IMR-90 (cell line): ENCODE measurements around the gene ANO9. TPM values are rescaled to one million over a fixed set of nuclear protein-coding genes. Genes with fewer than 3 reads are reported as not detected.

ENCODE experiments used
- ATAC-seq: fragments of 200-7000 bp; cut with Tn5 transposase; 2 replicates; pipeline ENCODE4 v1.9.1; 2020; ENCODE audit warnings: low read depth, mild to moderate bottlenecking, moderate library complexity
- BruUV-seq: library from RNA; stranded (reverse); fragments of 400-500 nt; replicated peaks from 2 replicates; lab custom pipeline; 2021; lab: Mats Ljungman, UMichigan
- CTCF ChIA-PET: fragments of 300-600 bp; formaldehyde crosslinking; extraction: SDS; loops from one replicate; lab custom pipeline; 2021; ENCODE audit warnings: antibody characterized with exemption; lab: Yijun Ruan, JAX
- POLR2A ChIA-PET: fragments of 300-600 bp; sonication (Branson Sonifier 250); formaldehyde crosslinking; loops from one replicate; lab custom pipeline; 2022; ENCODE audit warnings: antibody characterized with exemption; ENCODE audit not compliant: unreplicated experiment; lab: Charles Lee
- DNase-seq: peaks from one replicate; pipeline ENCODE4 v3.0.0; 2013
- H2AFZ ChIP-seq: replicated peaks from 2 replicates; pipeline ENCODE3; 2013; ENCODE audit warnings: low read length, mild to moderate bottlenecking; ENCODE audit not compliant: poor library complexity
- H2AK5ac ChIP-seq: 2 replicates; pipeline ENCODE4 v1.6.1; 2013; ENCODE audit warnings: low read depth, low read length, inconsistent platforms
- H2AK9ac ChIP-seq: replicated peaks from 2 replicates; pipeline ENCODE3; 2013; ENCODE audit warnings: mild to moderate bottlenecking, low read depth, low read length, moderate library complexity; ENCODE audit not compliant: poor library complexity
- H2BK120ac ChIP-seq: 2 replicates; pipeline ENCODE4 v1.6.1; 2013; ENCODE audit warnings: low read depth, low read length, inconsistent platforms
- H2BK15ac ChIP-seq: 3 replicates; pipeline ENCODE4 v1.6.1; 2013; ENCODE audit warnings: low read depth, low read length, inconsistent platforms
- H2BK20ac ChIP-seq: 2 replicates; pipeline ENCODE4 v1.6.1; 2013; ENCODE audit warnings: low read depth, mild to moderate bottlenecking, inconsistent platforms, low read length, moderate library complexity
- H2BK5ac ChIP-seq: 2 replicates; pipeline ENCODE4 v1.6.1; 2013; ENCODE audit warnings: mild to moderate bottlenecking, low read depth, low read length, inconsistent platforms; ENCODE audit not compliant: poor library complexity, severe bottlenecking
- H3K14ac ChIP-seq: replicated peaks from 2 replicates; pipeline ENCODE4 v1.6.1; 2013; ENCODE audit warnings: low read depth, low read length, inconsistent platforms
- H3K18ac ChIP-seq: 2 replicates; pipeline ENCODE4 v1.6.1; 2013; ENCODE audit warnings: low read depth, low read length, control low read depth
- H3K23ac ChIP-seq: 2 replicates; pipeline ENCODE4 v1.6.1; 2013; ENCODE audit warnings: low read depth, low read length, inconsistent platforms
- H3K27ac ChIP-seq: 2 replicates; pipeline ENCODE4 v1.5.1; 2013; ENCODE audit warnings: mild to moderate bottlenecking, control low read depth, low read length; ENCODE audit not compliant: insufficient read depth
- H3K27me3 ChIP-seq: 2 replicates; pipeline ENCODE4 v1.6.1; 2013; ENCODE audit warnings: low read length; ENCODE audit not compliant: control insufficient read depth, insufficient read depth
- H3K36me3 ChIP-seq: 2 replicates; pipeline ENCODE4 v1.6.1; 2013; ENCODE audit warnings: low read length, mixed read lengths; ENCODE audit not compliant: control insufficient read depth, insufficient read depth
- H3K4ac ChIP-seq: 2 replicates; pipeline ENCODE4 v1.6.1; 2013; ENCODE audit warnings: low read depth, low read length, inconsistent platforms
- H3K4me1 ChIP-seq: 2 replicates; pipeline ENCODE4 v1.6.1; 2013; ENCODE audit warnings: low read length, mixed read lengths; ENCODE audit not compliant: control insufficient read depth, insufficient read depth
- H3K4me2 ChIP-seq: 2 replicates; pipeline ENCODE4 v1.6.1; 2013; ENCODE audit warnings: low read depth, mild to moderate bottlenecking, control low read depth, low read length, moderate library complexity
- H3K4me3 ChIP-seq: 2 replicates; pipeline ENCODE4 v1.5.1; 2013; ENCODE audit warnings: low read depth, mild to moderate bottlenecking, control low read depth, low read length, moderate library complexity; ENCODE audit not compliant: insufficient read depth
- H3K56ac ChIP-seq: 2 replicates; pipeline ENCODE4 v1.6.1; 2013; ENCODE audit warnings: low read length, inconsistent platforms; ENCODE audit not compliant: insufficient read depth; ENCODE audit errors: extremely low read depth
- H3K79me1 ChIP-seq, 2 experiments: 2 replicates each; pipeline ENCODE4 v1.6.1; 2013; ENCODE audit warnings: low read length in 2 of 2, inconsistent platforms in 1 of 2, low read depth in 1 of 2
- H3K9ac ChIP-seq: 2 replicates; pipeline ENCODE4 v1.6.1; 2013; ENCODE audit warnings: low read depth, low read length, control low read depth
- H3K9me1 ChIP-seq: 2 replicates; pipeline ENCODE4 v1.6.1; 2013; ENCODE audit warnings: low read length, inconsistent platforms; ENCODE audit not compliant: insufficient read depth
- H3K9me3 ChIP-seq: 2 replicates; pipeline ENCODE4 v1.6.1; 2013; ENCODE audit warnings: low read length; ENCODE audit not compliant: control insufficient read depth, insufficient read depth
- H4K20me1 ChIP-seq: 2 replicates; pipeline ENCODE4 v1.6.1; 2013; ENCODE audit warnings: low read length, inconsistent platforms; ENCODE audit not compliant: insufficient read depth
- H4K5ac ChIP-seq: 2 replicates; pipeline ENCODE4 v1.6.1; 2013; ENCODE audit warnings: mild to moderate bottlenecking, low read depth, low read length, control low read depth
- H4K8ac ChIP-seq, 2 experiments: 2 replicates each; pipeline ENCODE4 v1.6.1; 2013; ENCODE audit warnings: low read depth in 2 of 2, low read length in 2 of 2, control low read depth in 1 of 2, inconsistent platforms in 1 of 2
- H4K91ac ChIP-seq: 2 replicates; pipeline ENCODE4 v1.6.1; 2013; ENCODE audit warnings: low read depth, low read length, inconsistent platforms; ENCODE audit not compliant: insufficient read depth
- BHLHE40 ChIP-seq: fragments of 150-350 bp; IDR thresholded peaks from 2 replicates; pipeline ENCODE4 v1.6.1; 2016; ENCODE audit warnings: mild to moderate bottlenecking, low read depth, low read length
- CEBPB ChIP-seq: IDR thresholded peaks from 2 replicates; pipeline ENCODE4 v1.6.1; 2012; ENCODE audit warnings: low read depth, low read length, improper control_type of control experiment
- CHD1 ChIP-seq: IDR thresholded peaks from 2 replicates; pipeline ENCODE4 v1.6.1; 2012; ENCODE audit warnings: low read depth, low read length, improper control_type of control experiment
- MAFK ChIP-seq: IDR thresholded peaks from 2 replicates; pipeline ENCODE4 v1.6.1; 2012; ENCODE audit warnings: low read depth, low read length, improper control_type of control experiment
- MXI1 ChIP-seq: IDR thresholded peaks from 2 replicates; pipeline ENCODE4 v1.6.1; 2012; ENCODE audit warnings: low read depth, mild to moderate bottlenecking, low read length, moderate library complexity, borderline replicate concordance
- NFE2L2 ChIP-seq: fragments of 150-350 bp; IDR thresholded peaks from 2 replicates; pipeline ENCODE4 v1.6.1; 2016; ENCODE audit warnings: low read depth, mild to moderate bottlenecking, low read length
- POLR2A ChIP-seq: IDR thresholded peaks from 2 replicates; pipeline ENCODE4 v1.6.1; 2012; ENCODE audit warnings: mild to moderate bottlenecking, low read depth, low read length
- RCOR1 ChIP-seq: IDR thresholded peaks from 2 replicates; pipeline ENCODE4 v1.6.1; 2012; ENCODE audit warnings: mild to moderate bottlenecking, low read length, improper control_type of control experiment; ENCODE audit not compliant: insufficient replicate concordance
- RFX5 ChIP-seq: IDR thresholded peaks from 2 replicates; pipeline ENCODE4 v1.8.0; 2012; ENCODE audit warnings: low read depth, mild to moderate bottlenecking, low read length, moderate library complexity
- SMC3 ChIP-seq: fragments of 150-350 bp; IDR thresholded peaks from 2 replicates; pipeline ENCODE4 v1.6.1; 2016; ENCODE audit warnings: low read depth, mild to moderate bottlenecking, antibody characterized with exemption, low read length, moderate library complexity
- WGBS, 2 experiments: methylation state at CpG; one replicate each; pipeline versions ENCODE4 v1.1.5 to v1.1.7; 2013; ENCODE audit warnings: missing lambda C conversion rate in 2 of 2; ENCODE audit not compliant: insufficient read length in 1 of 2; ENCODE audit errors: extremely low coverage in 2 of 2; 5-methylcytosine and 5-hydroxymethylcytosine counted together
- dilution Hi-C: fragments of 300-500 bp; cut with HindIII; formaldehyde crosslinking; loops from one replicate; pipeline ENCODE4 v1.14.3; 2018; ENCODE audit warnings: low sequenced_read_pairs; ENCODE audit not compliant: unreplicated experiment
- in situ Hi-C: fragments of 300-500 bp; cut with MboI; formaldehyde crosslinking; loops from 3 replicates; pipeline ENCODE4 v1.14.3; 2019; ENCODE audit warnings: low sequenced_read_pairs, inconsistent platforms, mixed read lengths
- intact Hi-C: fragments of 100-400 bp; cut with micrococcal nuclease; formaldehyde crosslinking; loops from 2 replicates; pipeline ENCODE4 v1.10.0; 2022
- polyA plus RNA-seq, 3 experiments: library from polyadenylated mRNA; depleted of rRNA; stranded (reverse); fragments of >200 nt; gene quantifications; 2 replicates each; pipeline ENCODE4 v1.2.3, GENCODE V29; 2012; ENCODE audit warnings: low replicate concordance in 1 of 3
- total RNA-seq: library from RNA; depleted of rRNA; stranded (reverse); fragments of >200 nt; gene quantifications from 2 replicates; pipeline ENCODE4 v1.2.3, GENCODE V29; 2012
- TF ChIP-seq, protein P1 (sequence below): fragments of 150-350 bp; IDR thresholded peaks from 2 replicates; pipeline ENCODE4 v1.6.1; 2017; ENCODE audit warnings: mild to moderate bottlenecking, antibody characterized with exemption, low read length, low read depth
- TF ChIP-seq, protein P2 (sequence below): fragments of 150-350 bp; IDR thresholded peaks from 2 replicates; pipeline ENCODE4 v1.6.1; 2016; ENCODE audit warnings: low read depth, mild to moderate bottlenecking, low read length, moderate library complexity, borderline replicate concordance

Gene ANO9
- total and polyA plus RNA-seq, 2 of the 4 experiments (the other 2 are of a cell fraction) = not detected

DNA sequence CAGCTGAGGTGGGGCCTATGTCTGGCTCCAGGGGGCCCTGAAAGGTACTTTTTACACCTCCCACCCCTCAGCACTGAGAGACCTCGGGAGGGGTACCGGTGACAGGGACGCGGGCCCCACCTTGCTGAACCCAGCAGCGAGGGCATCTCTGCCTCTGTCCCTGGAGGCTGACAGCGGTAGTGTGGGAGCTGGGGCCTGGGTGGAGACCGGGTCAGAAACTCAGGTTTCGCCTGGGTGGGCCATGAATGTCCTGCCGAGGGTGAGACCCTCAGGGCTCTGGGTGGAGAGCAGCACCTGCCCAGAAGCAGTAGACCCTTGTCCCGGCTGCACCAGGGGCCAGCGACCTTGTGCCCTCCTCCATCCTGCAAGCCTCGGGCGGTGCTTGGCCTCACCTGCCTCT is 30.5 kb upstream of the ANO9 start:
- intact Hi-C loops = no loop called here
- in situ Hi-C loops = no loop called here
- H2BK15ac ChIP-seq = no peak overlapping the region
- peaks cover 18 to 74% of the 10 kb centered on the region in 2 experiments for H3K79me1 ChIP-seq
- H3K9me1 ChIP-seq = peaks cover 21% of the 10 kb centered on the region
- H4K5ac ChIP-seq = no peak overlapping the region
- DNase-seq (no peak), ATAC-seq (no peak)
- no peak overlapping the region for H3K14ac ChIP-seq
- H4K91ac ChIP-seq = no peak overlapping the region
- CTCF ChIA-PET = no interaction called here
- H3K27me3 ChIP-seq = no peaks in the 10 kb centered on the region
- 81% methylated on average over 7 of the region's 13 CpGs; no CpG with 5 or more reads in 1 of the 2 experiments for WGBS, 2 experiments
- H3K4me2 ChIP-seq = no peak overlapping the region
- H3K9ac ChIP-seq = no peak overlapping the region
- H3K56ac ChIP-seq = no peak overlapping the region
- no peak overlapping the region for H2AFZ ChIP-seq
- no peak overlapping the region for H2AK5ac ChIP-seq
- TF ChIP-seq CHD1 (no peak), NFE2L2 (no peak), RFX5 (no peak), SMC3 (no peak), POLR2A (no peak), RCOR1 (no peak), CEBPB (no peak), BHLHE40 (no peak), MXI1 (no peak), MAFK (no peak)
- TF ChIP-seq, protein P1, sequence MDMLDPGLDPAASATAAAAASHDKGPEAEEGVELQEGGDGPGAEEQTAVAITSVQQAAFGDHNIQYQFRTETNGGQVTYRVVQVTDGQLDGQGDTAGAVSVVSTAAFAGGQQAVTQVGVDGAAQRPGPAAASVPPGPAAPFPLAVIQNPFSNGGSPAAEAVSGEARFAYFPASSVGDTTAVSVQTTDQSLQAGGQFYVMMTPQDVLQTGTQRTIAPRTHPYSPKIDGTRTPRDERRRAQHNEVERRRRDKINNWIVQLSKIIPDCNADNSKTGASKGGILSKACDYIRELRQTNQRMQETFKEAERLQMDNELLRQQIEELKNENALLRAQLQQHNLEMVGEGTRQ = no peak
- TF ChIP-seq, protein P2, sequence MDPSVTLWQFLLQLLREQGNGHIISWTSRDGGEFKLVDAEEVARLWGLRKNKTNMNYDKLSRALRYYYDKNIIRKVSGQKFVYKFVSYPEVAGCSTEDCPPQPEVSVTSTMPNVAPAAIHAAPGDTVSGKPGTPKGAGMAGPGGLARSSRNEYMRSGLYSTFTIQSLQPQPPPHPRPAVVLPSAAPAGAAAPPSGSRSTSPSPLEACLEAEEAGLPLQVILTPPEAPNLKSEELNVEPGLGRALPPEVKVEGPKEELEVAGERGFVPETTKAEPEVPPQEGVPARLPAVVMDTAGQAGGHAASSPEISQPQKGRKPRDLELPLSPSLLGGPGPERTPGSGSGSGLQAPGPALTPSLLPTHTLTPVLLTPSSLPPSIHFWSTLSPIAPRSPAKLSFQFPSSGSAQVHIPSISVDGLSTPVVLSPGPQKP = no peak
- H2BK5ac ChIP-seq = no peak overlapping the region
- H2BK20ac ChIP-seq = no peak overlapping the region
- H3K27ac ChIP-seq = no peak overlapping the region
- H3K18ac ChIP-seq = no peak overlapping the region
- H3K23ac ChIP-seq = no peak overlapping the region
- BruUV-seq = no TSS peak
- H3K36me3 ChIP-seq = peaks cover 5% of the 10 kb centered on the region; the same call in 1 of the 2 replicates
- H4K8ac ChIP-seq = no peak overlapping the region
- dilution Hi-C loops = no loop called here
- no peak overlapping the region for H3K4ac ChIP-seq
- no peak overlapping the region for H2AK9ac ChIP-seq
- H2BK120ac ChIP-seq = no peak overlapping the region
- peaks cover 17% of the 10 kb centered on the region for H3K4me1 ChIP-seq
- peaks cover 8% of the 10 kb centered on the region; the same call in 1 of the 2 replicates for H4K20me1 ChIP-seq
- no peaks in the 10 kb centered on the region for H3K9me3 ChIP-seq
- POLR2A ChIA-PET = no interaction called here
- H3K4me3 ChIP-seq = no peak overlapping the region
